Kidney (tissue), 14 donors: ENCODE results near the gene HLTF. TPM values are rescaled to one million over a fixed set of nuclear protein-coding genes. Genes with fewer than 3 reads are reported as not detected.

Experiments
- DNase-seq, 5 donors: peaks; one replicate each; pipeline ENCODE4 v3.0.0-alpha.2; 2013 to 2020
- FAIRE-seq: peaks from 2 replicates; lab custom pipeline; 2012; peaks lifted over from hg19 to GRCh38; lab: Jason Lieb, UNC
- H3K27ac ChIP-seq, 2 donors: one replicate each; pipeline ENCODE4 v1.7.0; 2013; ENCODE audit warnings: low read depth in 2 of 2, low read length in 2 of 2, inconsistent platforms in 1 of 2
- H3K27me3 ChIP-seq: one replicate; pipeline ENCODE4 v1.7.1; 2013; ENCODE audit warnings: low read length, inconsistent platforms; ENCODE audit not compliant: control insufficient read depth, insufficient read depth
- H3K36me3 ChIP-seq, 3 donors: one replicate each; pipeline versions ENCODE4 v1.7.0 to v1.7.1; 2013; ENCODE audit warnings: low read length in 3 of 3, control low read depth in 1 of 3, inconsistent platforms in 1 of 3; ENCODE audit not compliant: insufficient read depth in 3 of 3, control insufficient read depth in 2 of 3
- H3K4me1 ChIP-seq, 3 donors: one replicate each; pipeline versions ENCODE4 v1.7.0 to v1.7.1; 2013; ENCODE audit warnings: low read length in 3 of 3, inconsistent platforms in 1 of 3, low read depth in 1 of 3; ENCODE audit not compliant: control insufficient read depth in 2 of 3, insufficient read depth in 2 of 3
- H3K4me3 ChIP-seq, 3 donors: one replicate each; pipeline versions ENCODE4 v1.7.0 to v1.8.1; 2013; ENCODE audit warnings: low read length in 3 of 3, control low read depth in 1 of 3, inconsistent platforms in 1 of 3
- H3K9ac ChIP-seq, 3 donors: one replicate each; pipeline versions ENCODE4 v1.7.0 to v1.7.1; 2013; ENCODE audit warnings: low read length in 3 of 3, control low read depth in 1 of 3, inconsistent platforms in 1 of 3
- H3K9me3 ChIP-seq, 3 donors: one replicate each; pipeline versions ENCODE4 v1.7.0 to v1.7.1; 2013; ENCODE audit warnings: low read length in 3 of 3, control low read depth in 1 of 3, inconsistent platforms in 1 of 3; ENCODE audit not compliant: control insufficient read depth in 2 of 3, insufficient read depth in 1 of 3
- CTCF ChIP-seq: IDR thresholded peaks from 3 replicates; pipeline ENCODE4 v1.5.1; 2012; ENCODE audit warnings: mild to moderate bottlenecking, moderate library complexity, borderline replicate concordance; ENCODE audit not compliant: insufficient read depth; ENCODE audit errors: extremely low read depth
- intact Hi-C: fragments of 100-400 bp; cut with DNase I; formaldehyde crosslinking; loops from one replicate; pipeline ENCODE4 v1.11.1; 2022
- polyA plus RNA-seq: library from polyadenylated mRNA; stranded (reverse); fragments of 350-450 nt; fragmentation: Illumina TruSeq; extraction: RNeasy Lipid Tissue Mini Kit (QIAGEN cat#74804); gene quantifications from one replicate; pipeline ENCODE4 v1.2.3, GENCODE V29; 2014; ENCODE audit warnings: low read depth, low replicate concordance; ENCODE audit not compliant: insufficient read depth
- total RNA-seq: library from RNA; stranded (reverse); fragmentation: NEBNext Ultra II Directional; extraction: Animal tissue kit (Norgen Biotek cat#: 25700); gene quantifications from one replicate; pipeline ENCODE4 v1.2.1, GENCODE V29; 2021
- donor health status: control.
- donor health status: control.
- donor health status: control.
- donor health status: control.
- donor health status: control.
- donor health status: DM: yes; HTN: yes; CAD: no.
- donor health status: Normal renal cell carcinoma (clear cell type).

The HLTF gene
- total and polyA plus RNA-seq, 2 donors from 2014 or later = 10.3 to 30.2 TPM

GRCh38 chr3:149085828-149086231 is 503 bp downstream of the HLTF start:
- Histone ChIP-seq H3K27me3 (no peaks in the 10 kb centered on the region), H3K9ac (peak overlapping the region; percentile 66 to 77 (median 69)), H3K27ac (peak overlapping the region; percentile 67 to 77), H3K4me3 (peak overlapping the region; percentile 64 to 90 (median 88)), H3K9me3 (no peaks in the 10 kb centered on the region), H3K36me3 (peaks cover 0 to 5% (median 0%) of the 10 kb centered on the region in 3 donors), H3K4me1 (peaks cover 0 to 4% (median 0%) of the 10 kb centered on the region in 3 donors)
- intact Hi-C loops = no loop called here
- no peak for FAIRE-seq
- peak in 2 of 5 donors; percentile 66 to 74 for DNase-seq
- no peak for TF ChIP-seq CTCF

GRCh38 chr3:149081772-149082171 is 4.6 kb downstream of the HLTF start:
- H3K36me3 ChIP-seq = peaks cover 0 to 5% (median 0%) of the 10 kb centered on the region in 3 donors
- H3K27ac ChIP-seq = no peak overlapping the region
- H3K4me1 ChIP-seq = peaks cover 0 to 5% (median 3%) of the 10 kb centered on the region in 3 donors
- H3K27me3 ChIP-seq = no peaks in the 10 kb centered on the region
- FAIRE-seq = no peak
- intact Hi-C loops = no loop called here
- no peak for DNase-seq
- H3K9ac ChIP-seq = no peak overlapping the region
- no peaks in the 10 kb centered on the region for H3K9me3 ChIP-seq
- no peak for TF ChIP-seq CTCF
- H3K4me3 ChIP-seq = no peak overlapping the region

GRCh38 chr3:149080699-149081091 is 5.6 kb downstream of the HLTF start:
- no peak overlapping the region for H3K4me3 ChIP-seq
- H3K9ac ChIP-seq = no peak overlapping the region
- H3K9me3 ChIP-seq = no peaks in the 10 kb centered on the region
- no peak for TF ChIP-seq CTCF
- no peak overlapping the region for H3K27ac ChIP-seq
- intact Hi-C loops = no loop called here
- peaks cover 0 to 4% (median 3%) of the 10 kb centered on the region in 3 donors for H3K4me1 ChIP-seq
- DNase-seq = no peak
- no peaks in the 10 kb centered on the region for H3K27me3 ChIP-seq
- FAIRE-seq = no peak
- peaks cover 0 to 5% (median 0%) of the 10 kb centered on the region in 3 donors for H3K36me3 ChIP-seq
